NCI-H2196 treated with DMSO at 0.1 percent for 48 hours (cell line): ENCODE measurements around the gene CADPS.
A peak's percentile ranks its signal among the peaks of the same experiment; 100 is the strongest.

Experiments used
- DNase-seq: peaks from one replicate; lab custom pipeline; 2025; ENCODE audit not compliant: unreplicated experiment; lab: John Stamatoyannopoulos, UW

Gene CADPS

DNA sequence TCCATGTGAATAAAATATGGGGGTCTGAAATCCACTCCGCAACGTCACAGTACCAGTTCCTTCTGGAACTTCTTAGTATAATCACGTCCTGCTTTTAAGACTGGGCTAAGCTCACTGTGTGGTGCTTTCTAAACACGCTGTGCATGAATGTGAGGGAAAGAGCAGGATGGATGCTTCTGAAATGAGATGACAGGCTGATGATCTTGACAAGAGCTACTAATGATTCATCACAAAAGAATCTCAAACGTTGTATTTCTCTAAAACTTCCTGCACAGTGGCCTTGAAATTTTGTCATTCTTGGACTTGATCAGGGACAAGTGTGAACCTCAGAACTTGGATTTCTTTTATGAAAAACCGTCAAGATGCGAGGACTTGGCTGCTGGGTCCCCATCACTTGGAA is 221.4 kb downstream of the CADPS start:
- DNase-seq: no peak

- DNase-seq: no peak
Measured at GRCh38 chr3:62647711-62648110, 227.5 kb downstream of the CADPS start.

GRCh38 chr3:62644493-62644892 is 230.7 kb downstream of the CADPS start:
- no peak for DNase-seq

DNA sequence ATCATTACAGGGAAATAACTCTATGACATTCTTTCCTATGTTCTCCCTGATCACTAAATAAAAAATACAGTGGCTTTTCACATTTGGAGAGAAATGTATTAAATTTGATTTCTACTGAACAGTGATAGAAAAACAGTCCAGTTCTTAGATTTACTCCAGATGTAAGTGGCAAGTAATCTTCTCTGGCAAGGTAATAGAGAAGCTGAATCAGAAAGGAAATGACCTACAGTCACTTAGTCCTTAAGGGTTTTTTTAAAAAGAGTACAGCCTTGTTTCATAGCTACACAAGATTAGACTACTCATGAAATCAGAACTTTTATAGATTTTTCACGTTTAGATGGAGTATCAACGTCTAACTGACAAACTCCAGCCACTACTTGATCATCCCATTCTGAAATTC is 236.9 kb downstream of the CADPS start:
- DNase-seq: no peak

GRCh38 chr3:62636235-62636826 is 238.9 kb downstream of the CADPS start:
- DNase-seq: no peak

- DNase-seq: no peak
Measured at GRCh38 chr3:62632510-62633294, 242.5 kb downstream of the CADPS start.

DNA sequence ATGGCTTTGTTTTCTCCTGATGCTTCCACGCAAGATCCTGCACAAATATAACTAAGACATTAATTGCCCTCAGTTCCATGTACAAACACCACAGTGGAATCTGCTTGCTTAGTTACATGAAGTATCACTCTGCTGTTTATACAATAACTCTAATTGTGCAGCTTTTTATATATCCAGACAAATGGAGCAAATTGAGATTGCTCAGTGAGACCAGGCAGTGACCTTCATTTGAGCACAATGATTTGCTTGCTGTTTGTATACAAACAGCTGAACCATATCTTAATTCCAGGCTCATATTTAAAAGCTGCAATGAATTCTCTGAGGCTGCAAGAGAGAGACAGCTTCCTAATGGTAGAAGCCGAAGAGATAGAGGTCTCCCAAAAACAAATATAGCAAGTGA is 243.7 kb downstream of the CADPS start:
- DNase-seq: no peak

GRCh38 chr3:62630664-62631063 is 244.6 kb downstream of the CADPS start:
- no peak for DNase-seq

- DNase-seq: no peak
Measured at GRCh38 chr3:62625268-62625667, 249.9 kb downstream of the CADPS start.

GRCh38 chr3:62624185-62624584 is 251.0 kb downstream of the CADPS start:
- DNase-seq: no peak

DNA sequence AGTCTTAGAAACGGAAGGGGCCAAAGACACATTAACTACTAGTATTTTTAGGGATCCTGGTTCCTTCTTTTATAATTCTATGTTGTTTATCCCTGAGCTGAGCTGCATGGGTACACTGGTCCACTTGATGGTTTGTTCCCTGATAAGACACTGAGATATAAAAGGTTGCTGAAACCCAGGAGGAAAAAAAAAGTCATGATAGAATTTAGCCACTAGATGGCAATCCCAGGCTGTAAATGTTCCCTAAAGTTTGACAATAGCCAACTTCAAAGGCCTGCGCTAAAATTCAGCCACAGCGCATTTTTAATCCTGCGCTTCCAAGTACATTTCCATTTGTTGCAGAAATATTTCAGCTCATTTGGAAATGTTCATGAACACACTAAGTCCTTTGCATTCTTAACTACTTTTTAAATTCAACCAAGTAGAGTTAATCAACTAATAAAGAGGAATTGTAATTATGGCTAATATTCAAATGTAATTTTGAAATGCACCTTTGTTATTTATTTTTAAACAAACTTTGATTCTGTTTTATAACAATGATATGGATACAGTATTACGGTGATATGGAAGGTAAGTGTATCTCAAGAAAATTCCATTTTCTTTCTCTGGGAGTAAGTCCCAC is 252.6 kb downstream of the CADPS start:
- DNase-seq: peak; percentile 8

DNA sequence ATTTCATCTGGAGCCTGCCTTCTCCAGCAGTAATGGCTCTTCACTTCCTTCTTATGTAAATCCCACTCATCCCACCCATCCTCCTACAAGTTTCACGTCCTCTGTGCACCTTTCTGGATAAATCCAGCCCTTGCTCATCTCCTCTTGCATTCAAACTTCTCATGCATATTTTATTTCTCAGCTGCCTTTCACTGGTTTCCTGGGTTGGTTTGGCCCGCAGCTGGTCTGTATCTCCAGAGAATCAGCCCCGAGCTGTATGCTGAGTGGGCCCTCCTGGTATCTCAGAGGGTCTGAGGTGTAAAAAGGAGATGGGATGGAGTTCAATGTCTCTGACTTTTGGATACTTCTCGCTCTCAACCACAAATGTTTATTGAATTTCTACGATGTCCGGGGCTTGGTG is 253.3 kb downstream of the CADPS start:
- DNase-seq: no peak

DNA sequence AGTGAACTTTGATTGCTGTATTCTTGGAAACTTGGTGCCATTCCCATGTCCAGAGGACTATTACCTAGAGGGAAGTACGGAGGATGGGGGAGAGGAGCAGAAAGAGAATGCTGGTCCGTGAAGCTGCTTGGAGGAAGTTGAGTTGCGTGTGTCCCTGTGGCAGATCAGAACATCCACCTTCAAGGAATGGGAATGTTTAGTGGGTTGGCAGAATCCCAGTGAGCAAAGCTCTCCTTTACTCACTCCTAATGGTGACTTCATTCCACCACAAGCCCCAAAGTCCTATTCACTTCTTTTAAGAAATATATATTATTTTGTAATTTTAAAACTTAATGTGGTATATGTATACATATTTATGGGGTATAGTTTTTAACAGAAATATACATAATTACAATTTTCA is 254.0 kb downstream of the CADPS start:
- no peak for DNase-seq

- DNase-seq: no peak
Measured at GRCh38 chr3:62615258-62615849, 259.9 kb downstream of the CADPS start.

DNA sequence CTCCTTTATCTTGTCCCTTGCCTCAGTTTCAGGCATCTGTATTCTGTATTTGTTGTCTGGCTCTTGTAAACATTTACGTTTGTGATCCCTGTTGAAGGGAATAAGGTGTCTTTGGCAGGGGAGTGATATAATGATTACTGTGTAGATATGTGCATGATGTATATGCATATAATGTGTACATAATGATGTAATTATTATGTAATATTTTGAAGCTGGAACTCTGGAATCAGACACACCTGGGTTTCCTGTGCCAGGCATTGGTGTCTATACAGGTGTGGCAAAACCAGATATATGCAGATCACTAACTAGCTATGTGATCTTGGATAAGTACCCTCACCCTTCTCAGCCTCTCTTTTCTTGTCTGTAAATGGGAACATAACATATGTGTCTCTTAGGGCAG is 260.7 kb downstream of the CADPS start:
- no peak for DNase-seq

DNA sequence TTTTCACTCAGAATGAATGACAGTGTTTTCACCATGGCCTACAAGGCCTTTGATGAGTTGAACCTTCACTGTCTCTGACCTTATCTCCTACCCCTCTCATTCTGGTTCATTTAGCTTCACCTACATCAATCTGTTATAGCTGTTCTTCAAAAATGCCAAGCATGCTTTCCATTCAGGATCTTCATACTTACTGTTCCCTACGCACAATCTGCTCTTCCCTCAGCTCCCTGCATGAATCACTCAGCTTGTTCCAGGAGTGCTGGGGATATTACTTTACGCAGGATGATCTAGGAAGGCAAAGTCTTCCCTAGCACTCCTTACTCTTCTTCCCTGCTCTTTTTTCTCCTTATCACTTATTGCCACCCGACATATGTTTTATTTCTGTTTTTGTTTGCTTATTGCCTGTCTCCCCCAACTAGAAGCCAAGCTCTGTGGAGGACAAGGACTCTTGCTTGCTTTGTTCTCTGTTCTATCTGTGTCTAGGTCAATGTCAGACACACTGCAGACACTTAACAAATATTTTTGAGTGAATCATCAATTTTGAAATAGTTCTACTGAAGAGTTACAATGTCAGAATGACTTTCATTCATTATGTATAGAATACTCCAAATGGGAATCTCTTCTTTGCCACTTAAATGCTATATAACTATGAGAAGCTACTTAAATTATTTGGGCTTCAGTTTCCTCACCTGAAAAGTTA is 263.5 kb downstream of the CADPS start:
- no peak for DNase-seq

DNA sequence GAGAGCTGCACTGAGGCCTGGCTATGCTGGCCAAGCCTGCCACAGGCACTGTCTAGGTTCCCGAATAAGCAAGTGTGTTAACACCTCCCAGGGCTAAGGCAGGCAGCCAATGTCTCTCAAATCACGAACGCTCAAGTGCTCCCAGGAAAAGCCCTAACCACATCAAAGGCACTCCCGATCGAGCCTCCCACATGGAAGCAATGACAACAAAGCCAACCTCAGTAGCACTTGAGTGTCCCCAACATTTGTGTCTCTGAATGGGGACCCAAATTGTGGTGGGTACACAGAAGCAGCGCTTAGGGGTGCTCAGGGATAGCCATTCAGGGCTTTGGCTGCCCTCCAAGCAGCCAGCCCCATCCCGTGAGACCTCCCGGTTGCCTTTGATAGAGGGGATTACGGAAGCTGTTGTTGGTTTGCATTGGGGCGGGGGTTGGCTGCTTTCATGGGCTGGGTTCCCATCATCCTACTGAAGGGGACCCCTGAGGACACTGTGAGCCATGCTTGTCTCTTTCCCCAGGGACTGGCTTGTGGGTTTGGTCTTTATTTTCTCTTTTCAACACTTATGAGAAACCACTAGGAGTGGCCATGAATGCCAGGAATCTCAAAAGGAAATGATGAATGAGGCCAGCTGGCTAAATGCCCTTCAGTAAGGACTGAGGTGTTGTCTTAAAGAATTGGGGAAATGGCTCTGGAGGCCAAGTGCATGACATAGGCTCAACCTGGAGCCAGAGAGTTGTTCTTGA is 267.8 kb downstream of the CADPS start:
- DNase-seq: no peak

GRCh38 chr3:62605413-62606068 is 269.7 kb downstream of the CADPS start:
- DNase-seq: no peak

- DNase-seq: no peak
Measured at GRCh38 chr3:62604751-62605351, 270.4 kb downstream of the CADPS start.

DNA sequence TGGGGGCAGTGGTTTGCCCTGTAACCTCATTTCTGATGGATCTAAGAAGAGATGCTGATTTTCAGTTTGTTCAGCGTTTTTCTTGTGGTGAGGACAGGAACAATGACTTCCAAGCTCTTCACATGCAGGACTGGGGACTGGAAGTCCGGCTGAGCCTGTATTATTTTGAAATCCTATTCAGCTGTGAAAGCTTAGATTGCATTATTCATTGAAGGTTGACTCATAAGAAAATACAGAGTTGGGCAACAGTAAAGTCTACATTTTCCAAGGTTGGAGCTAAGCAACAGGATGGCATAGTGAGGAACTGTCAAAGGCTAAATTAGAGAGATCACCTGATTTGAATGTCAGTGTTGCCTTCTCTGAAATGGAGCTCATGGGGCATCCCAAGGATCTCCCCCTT is 270.9 kb downstream of the CADPS start:
- no peak for DNase-seq
